OCI-LY1 (cell line): ENCODE data around the gene PCNX3.

ENCODE experiments used
- CTCF ChIP-seq: fragments of 200-600 bp; sonication (generic), shearing (Covaris generic); IDR thresholded peaks from 2 replicates; pipeline ENCODE4 v1.5.1; 2017; ENCODE audit warnings: mild to moderate bottlenecking, antibody characterized with exemption, low read length, moderate library complexity, mixed read lengths
- EZH2 ChIP-seq: fragments of 200-600 bp; sonication (generic), shearing (Covaris generic); IDR thresholded peaks from 2 replicates; pipeline ENCODE4 v1.8.0; 2017; ENCODE audit warnings: borderline replicate concordance, mixed run types, mild to moderate bottlenecking, antibody characterized with exemption, low read length, moderate library complexity, mixed read lengths

- no peak for TF ChIP-seq CTCF
- no peak for TF ChIP-seq EZH2
These were observed 26.6 kb downstream of the PCNX3 start for GRCh38 chr11:65642014-65642671.
